K562 (cell line): ENCODE measurements around the gene CAST. TPM values are rescaled to one million over a fixed set of nuclear protein-coding genes. Genes with fewer than 3 reads are reported as not detected.

Experiments
- ELF4 ChIP-seq: fragments of 450-650 bp; formaldehyde crosslinking; IDR thresholded peaks from 2 replicates; pipeline ENCODE4 v1.4.0; 2022; ENCODE audit warnings: missing genetic modification characterization
- ETV5 ChIP-seq: sonication (generic); formaldehyde crosslinking; IDR thresholded peaks from 2 replicates; pipeline ENCODE4 v1.4.0; 2020; ENCODE audit warnings: low read depth, mild to moderate bottlenecking, missing genetic modification reagents
- FOXJ3 ChIP-seq: sonication (generic); formaldehyde crosslinking; IDR thresholded peaks from 2 replicates; pipeline ENCODE4 v1.4.0; 2020; ENCODE audit warnings: mild to moderate bottlenecking, missing genetic modification reagents
- NCOR1 ChIP-seq: fragments of 450-650 bp; IDR thresholded peaks from 2 replicates; pipeline ENCODE4 v1.6.1; 2016; ENCODE audit warnings: mild to moderate bottlenecking, moderate library complexity
- NONO ChIP-seq, 2 experiments: fragments of 200-400 bp in 1 of 2; fragments of 450-650 bp in 1 of 2; formaldehyde crosslinking in 1 of 2; IDR thresholded peaks; 2 replicates each; pipeline ENCODE4 v1.6.1; 2017; ENCODE audit warnings: low read depth in 2 of 2, mild to moderate bottlenecking in 2 of 2, moderate library complexity in 2 of 2, low read length in 1 of 2
- PYGO2 ChIP-seq: fragments of 450-650 bp; IDR thresholded peaks from 2 replicates; pipeline ENCODE4 v1.6.1; 2016; ENCODE audit warnings: mild to moderate bottlenecking, missing genetic modification characterization, moderate library complexity, missing compliant biosample characterization
- SNRNP70 ChIP-seq: fragments of 200-400 bp; formaldehyde crosslinking; optimal IDR thresholded peaks from 2 replicates; pipeline ENCODE3; 2017; ENCODE audit warnings: low read depth, low read length
- ZNF253 ChIP-seq: fragments of 250-450 bp; sonication (Bioruptor Pico); conservative IDR thresholded peaks from 2 replicates; pipeline ENCODE4 v1.6.1; 2021; ENCODE audit warnings: mild to moderate bottlenecking
- ZNF561 ChIP-seq: fragments of 450-650 bp; formaldehyde crosslinking; conservative IDR thresholded peaks from 2 replicates; pipeline ENCODE4 v1.4.0; 2020; ENCODE audit warnings: mild to moderate bottlenecking, moderate library complexity
- polyA plus RNA-seq, 8 experiments: library from polyadenylated mRNA; depleted of rRNA in 4 of 8; stranded (reverse) in 5 of 8; unstranded in 3 of 8; fragments of >200 nt; fragmentation: Nextera tagmentation in 2 of 8; fragmentation: Illumina TruSeq in 1 of 8; extraction: Ambion mirVana in 2 of 8; extraction: Trizol in 1 of 8; gene quantifications; 2 replicates each; pipeline versions ENCODE4 v1.2.1 to v1.2.3, GENCODE V29; 2011 to 2014; ENCODE audit warnings: inconsistent platforms in 1 of 8, missing spikeins in 1 of 8
- total RNA-seq, 7 experiments: library from RNA; depleted of rRNA in 6 of 7; stranded (reverse); fragments of >200 nt in 6 of 7; fragmentation: Illumina TruSeq in 2 of 7; extraction: Trizol in 2 of 7; gene quantifications; 2 replicates each; pipeline versions ENCODE4 v1.2.1 to v1.2.3, GENCODE V29; 2011 to 2021; ENCODE audit warnings: low replicate concordance in 1 of 7
- TF ChIP-seq, protein P1 (sequence below): sonication (generic); formaldehyde crosslinking; IDR thresholded peaks from 2 replicates; pipeline ENCODE4 v1.8.0; 2022; ENCODE audit warnings: mild to moderate bottlenecking, missing genetic modification reagents
- TF ChIP-seq, protein P2 (sequence below): sonication (generic); formaldehyde crosslinking; IDR thresholded peaks from 2 replicates; pipeline ENCODE4 v1.8.1; 2022; ENCODE audit warnings: missing genetic modification reagents
- TF ChIP-seq, protein P3 (sequence below): fragments of 450-650 bp; IDR thresholded peaks from 2 replicates; pipeline ENCODE4 v1.6.1; 2016; ENCODE audit warnings: mild to moderate bottlenecking
- TF ChIP-seq, protein P4 (sequence below): fragments of 450-650 bp; IDR thresholded peaks from 2 replicates; pipeline ENCODE4 v1.6.1; 2016
- TF ChIP-seq, protein P5 (sequence below): sonication (generic); formaldehyde crosslinking; IDR thresholded peaks from 2 replicates; pipeline ENCODE4 v1.5.0; 2020; ENCODE audit warnings: missing genetic modification reagents

The CAST gene
- total and polyA plus RNA-seq, 9 of the 15 experiments (the other 6 are each of a cell fraction or from before 2014, with no cell fraction given), result 55.5 to 136 (median 86.1) TPM

DNA sequence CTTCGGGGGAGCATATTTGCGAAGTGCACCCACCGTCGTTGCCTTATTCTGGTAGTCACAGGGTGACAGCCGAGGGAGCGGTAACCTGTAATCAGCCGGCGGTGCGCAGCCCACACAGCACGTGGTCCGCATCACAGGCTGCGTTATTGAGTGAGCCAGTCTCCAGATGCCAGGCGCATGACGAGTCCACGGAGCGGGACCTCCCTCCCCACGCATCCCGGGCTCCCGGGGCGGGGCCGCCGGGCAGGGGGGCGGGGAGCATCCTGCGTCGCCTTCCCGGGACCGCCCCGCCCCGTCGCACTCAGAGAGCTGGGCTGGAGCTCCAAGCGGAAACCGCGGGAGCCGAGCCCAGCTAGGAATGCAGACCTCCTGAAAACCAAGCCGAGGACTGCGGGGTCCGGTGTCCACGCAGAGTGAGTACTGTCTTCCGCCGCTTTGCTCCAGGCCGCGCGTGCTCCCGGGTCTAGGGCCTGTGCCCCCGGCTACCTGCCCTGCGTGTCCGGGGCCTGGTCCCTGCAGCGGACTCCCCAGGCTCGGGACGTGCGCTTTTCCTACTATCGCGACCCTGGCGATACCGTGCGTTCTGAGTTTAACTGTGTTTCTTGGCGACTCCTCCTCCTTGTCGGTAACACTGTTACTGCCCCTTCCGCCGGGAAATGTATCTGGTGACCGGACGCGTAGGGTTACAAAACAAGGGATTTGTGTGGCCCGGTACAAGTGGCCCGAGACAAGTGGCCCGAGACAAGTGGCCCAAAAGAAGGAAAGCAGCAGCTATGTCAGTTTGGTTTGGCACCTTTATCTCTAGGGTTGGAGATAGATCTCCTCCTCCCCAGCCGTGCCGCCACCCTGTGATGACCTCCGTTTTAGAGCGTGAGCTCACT lies 40.6 kb downstream of the CAST start (continued):
- TF ChIP-seq NONO (IDR thresholded peaks at IDR 0.05; ENCODE audit: low read depth in 2 of 2, low read length in 1 of 2), result peak in 1 of 2 experiments; percentile 8; a peak in 2 of 4 replicates
- TF ChIP-seq ELF4, result no peak
- TF ChIP-seq PYGO2 (tag), result no peak
- TF ChIP-seq NCOR1, result no peak
- TF ChIP-seq, protein P1, sequence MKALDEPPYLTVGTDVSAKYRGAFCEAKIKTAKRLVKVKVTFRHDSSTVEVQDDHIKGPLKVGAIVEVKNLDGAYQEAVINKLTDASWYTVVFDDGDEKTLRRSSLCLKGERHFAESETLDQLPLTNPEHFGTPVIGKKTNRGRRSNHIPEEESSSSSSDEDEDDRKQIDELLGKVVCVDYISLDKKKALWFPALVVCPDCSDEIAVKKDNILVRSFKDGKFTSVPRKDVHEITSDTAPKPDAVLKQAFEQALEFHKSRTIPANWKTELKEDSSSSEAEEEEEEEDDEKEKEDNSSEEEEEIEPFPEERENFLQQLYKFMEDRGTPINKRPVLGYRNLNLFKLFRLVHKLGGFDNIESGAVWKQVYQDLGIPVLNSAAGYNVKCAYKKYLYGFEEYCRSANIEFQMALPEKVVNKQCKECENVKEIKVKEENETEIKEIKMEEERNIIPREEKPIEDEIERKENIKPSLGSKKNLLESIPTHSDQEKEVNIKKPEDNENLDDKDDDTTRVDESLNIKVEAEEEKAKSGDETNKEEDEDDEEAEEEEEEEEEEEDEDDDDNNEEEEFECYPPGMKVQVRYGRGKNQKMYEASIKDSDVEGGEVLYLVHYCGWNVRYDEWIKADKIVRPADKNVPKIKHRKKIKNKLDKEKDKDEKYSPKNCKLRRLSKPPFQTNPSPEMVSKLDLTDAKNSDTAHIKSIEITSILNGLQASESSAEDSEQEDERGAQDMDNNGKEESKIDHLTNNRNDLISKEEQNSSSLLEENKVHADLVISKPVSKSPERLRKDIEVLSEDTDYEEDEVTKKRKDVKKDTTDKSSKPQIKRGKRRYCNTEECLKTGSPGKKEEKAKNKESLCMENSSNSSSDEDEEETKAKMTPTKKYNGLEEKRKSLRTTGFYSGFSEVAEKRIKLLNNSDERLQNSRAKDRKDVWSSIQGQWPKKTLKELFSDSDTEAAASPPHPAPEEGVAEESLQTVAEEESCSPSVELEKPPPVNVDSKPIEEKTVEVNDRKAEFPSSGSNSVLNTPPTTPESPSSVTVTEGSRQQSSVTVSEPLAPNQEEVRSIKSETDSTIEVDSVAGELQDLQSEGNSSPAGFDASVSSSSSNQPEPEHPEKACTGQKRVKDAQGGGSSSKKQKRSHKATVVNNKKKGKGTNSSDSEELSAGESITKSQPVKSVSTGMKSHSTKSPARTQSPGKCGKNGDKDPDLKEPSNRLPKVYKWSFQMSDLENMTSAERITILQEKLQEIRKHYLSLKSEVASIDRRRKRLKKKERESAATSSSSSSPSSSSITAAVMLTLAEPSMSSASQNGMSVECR, result peak; percentile 55; the same call in 1 of the 2 replicates
- no peak; the same call in 1 of the 2 replicates for TF ChIP-seq ETV5 (CRISPR knock-in tag)
- TF ChIP-seq ZNF561 (CRISPR knock-in tag), result no peak
- TF ChIP-seq, protein P2, sequence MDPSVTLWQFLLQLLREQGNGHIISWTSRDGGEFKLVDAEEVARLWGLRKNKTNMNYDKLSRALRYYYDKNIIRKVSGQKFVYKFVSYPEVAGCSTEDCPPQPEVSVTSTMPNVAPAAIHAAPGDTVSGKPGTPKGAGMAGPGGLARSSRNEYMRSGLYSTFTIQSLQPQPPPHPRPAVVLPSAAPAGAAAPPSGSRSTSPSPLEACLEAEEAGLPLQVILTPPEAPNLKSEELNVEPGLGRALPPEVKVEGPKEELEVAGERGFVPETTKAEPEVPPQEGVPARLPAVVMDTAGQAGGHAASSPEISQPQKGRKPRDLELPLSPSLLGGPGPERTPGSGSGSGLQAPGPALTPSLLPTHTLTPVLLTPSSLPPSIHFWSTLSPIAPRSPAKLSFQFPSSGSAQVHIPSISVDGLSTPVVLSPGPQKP (CRISPR knock-in tag), result no peak
- no peak for TF ChIP-seq ZNF253 (CRISPR knock-in tag)
- TF ChIP-seq, protein P3, sequence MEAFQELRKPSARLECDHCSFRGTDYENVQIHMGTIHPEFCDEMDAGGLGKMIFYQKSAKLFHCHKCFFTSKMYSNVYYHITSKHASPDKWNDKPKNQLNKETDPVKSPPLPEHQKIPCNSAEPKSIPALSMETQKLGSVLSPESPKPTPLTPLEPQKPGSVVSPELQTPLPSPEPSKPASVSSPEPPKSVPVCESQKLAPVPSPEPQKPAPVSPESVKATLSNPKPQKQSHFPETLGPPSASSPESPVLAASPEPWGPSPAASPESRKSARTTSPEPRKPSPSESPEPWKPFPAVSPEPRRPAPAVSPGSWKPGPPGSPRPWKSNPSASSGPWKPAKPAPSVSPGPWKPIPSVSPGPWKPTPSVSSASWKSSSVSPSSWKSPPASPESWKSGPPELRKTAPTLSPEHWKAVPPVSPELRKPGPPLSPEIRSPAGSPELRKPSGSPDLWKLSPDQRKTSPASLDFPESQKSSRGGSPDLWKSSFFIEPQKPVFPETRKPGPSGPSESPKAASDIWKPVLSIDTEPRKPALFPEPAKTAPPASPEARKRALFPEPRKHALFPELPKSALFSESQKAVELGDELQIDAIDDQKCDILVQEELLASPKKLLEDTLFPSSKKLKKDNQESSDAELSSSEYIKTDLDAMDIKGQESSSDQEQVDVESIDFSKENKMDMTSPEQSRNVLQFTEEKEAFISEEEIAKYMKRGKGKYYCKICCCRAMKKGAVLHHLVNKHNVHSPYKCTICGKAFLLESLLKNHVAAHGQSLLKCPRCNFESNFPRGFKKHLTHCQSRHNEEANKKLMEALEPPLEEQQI, result no peak
- TF ChIP-seq, protein P4, sequence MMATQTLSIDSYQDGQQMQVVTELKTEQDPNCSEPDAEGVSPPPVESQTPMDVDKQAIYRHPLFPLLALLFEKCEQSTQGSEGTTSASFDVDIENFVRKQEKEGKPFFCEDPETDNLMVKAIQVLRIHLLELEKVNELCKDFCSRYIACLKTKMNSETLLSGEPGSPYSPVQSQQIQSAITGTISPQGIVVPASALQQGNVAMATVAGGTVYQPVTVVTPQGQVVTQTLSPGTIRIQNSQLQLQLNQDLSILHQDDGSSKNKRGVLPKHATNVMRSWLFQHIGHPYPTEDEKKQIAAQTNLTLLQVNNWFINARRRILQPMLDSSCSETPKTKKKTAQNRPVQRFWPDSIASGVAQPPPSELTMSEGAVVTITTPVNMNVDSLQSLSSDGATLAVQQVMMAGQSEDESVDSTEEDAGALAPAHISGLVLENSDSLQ, result no peak
- TF ChIP-seq SNRNP70, result no peak
- no peak for TF ChIP-seq FOXJ3
- TF ChIP-seq, protein P5, sequence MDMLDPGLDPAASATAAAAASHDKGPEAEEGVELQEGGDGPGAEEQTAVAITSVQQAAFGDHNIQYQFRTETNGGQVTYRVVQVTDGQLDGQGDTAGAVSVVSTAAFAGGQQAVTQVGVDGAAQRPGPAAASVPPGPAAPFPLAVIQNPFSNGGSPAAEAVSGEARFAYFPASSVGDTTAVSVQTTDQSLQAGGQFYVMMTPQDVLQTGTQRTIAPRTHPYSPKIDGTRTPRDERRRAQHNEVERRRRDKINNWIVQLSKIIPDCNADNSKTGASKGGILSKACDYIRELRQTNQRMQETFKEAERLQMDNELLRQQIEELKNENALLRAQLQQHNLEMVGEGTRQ (CRISPR knock-in tag), result peak; percentile 83
